ENCODE measurements around the gene IL37.

DNA sequence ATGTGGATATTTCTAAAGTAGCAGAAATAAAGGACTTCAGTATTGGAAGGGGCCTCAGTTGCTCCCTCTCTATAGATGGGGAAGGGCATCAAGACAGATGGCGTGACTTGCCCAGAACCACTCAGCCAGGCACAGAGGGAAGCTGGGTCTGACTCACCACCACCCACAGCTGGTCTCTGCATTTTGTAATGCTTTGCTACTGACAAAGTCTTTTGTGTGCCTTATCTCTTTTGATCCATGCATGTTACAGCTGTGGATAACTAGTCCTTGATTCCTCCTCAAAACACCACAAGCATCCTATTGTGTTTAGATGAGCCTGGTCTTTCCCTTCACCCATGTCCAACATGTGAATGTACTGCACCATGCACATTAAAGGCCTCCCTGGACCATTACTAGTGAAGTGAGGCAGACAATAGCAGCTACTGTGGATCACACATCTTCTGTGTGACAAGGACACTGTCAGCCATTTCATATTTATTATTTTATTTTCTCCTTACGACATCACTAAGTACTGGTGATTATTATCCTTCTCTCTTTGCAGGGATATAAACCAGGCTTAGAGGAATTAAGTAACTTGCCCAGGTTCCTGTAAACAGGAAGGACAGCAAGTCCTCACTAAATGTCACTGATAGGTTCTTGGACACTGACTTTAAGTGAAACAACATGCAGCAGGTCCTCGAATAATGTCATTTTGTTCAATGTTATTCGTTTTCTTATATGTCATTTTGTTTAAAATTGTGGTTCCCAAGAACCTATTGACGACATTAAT, 29.6 kb upstream of the IL37 start:
- TF ChIP-seq POLR2A (IDR thresholded peaks at IDR 0.05): no peak
- TF ChIP-seq, protein P1, sequence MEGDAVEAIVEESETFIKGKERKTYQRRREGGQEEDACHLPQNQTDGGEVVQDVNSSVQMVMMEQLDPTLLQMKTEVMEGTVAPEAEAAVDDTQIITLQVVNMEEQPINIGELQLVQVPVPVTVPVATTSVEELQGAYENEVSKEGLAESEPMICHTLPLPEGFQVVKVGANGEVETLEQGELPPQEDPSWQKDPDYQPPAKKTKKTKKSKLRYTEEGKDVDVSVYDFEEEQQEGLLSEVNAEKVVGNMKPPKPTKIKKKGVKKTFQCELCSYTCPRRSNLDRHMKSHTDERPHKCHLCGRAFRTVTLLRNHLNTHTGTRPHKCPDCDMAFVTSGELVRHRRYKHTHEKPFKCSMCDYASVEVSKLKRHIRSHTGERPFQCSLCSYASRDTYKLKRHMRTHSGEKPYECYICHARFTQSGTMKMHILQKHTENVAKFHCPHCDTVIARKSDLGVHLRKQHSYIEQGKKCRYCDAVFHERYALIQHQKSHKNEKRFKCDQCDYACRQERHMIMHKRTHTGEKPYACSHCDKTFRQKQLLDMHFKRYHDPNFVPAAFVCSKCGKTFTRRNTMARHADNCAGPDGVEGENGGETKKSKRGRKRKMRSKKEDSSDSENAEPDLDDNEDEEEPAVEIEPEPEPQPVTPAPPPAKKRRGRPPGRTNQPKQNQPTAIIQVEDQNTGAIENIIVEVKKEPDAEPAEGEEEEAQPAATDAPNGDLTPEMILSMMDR (IDR thresholded peaks at IDR 0.05 in 8 of 11, conservative IDR thresholded peaks at IDR 0.05 in 3 of 11): no peak
- no peak for TF ChIP-seq POLR2AphosphoS5 (IDR thresholded peaks at IDR 0.05)
